GM21529 (cell line): Measurements from ENCODE around the gene SYDE1.
A peak's percentile ranks its signal among the peaks of the same experiment; 100 is the strongest.

Experiments
- ATAC-seq: cut with Tn5 transposase; IDR thresholded peaks from one replicate; pipeline ENCODE4 v1.9.1; 2021; ENCODE audit not compliant: unreplicated experiment

SYDE1 gene

DNA sequence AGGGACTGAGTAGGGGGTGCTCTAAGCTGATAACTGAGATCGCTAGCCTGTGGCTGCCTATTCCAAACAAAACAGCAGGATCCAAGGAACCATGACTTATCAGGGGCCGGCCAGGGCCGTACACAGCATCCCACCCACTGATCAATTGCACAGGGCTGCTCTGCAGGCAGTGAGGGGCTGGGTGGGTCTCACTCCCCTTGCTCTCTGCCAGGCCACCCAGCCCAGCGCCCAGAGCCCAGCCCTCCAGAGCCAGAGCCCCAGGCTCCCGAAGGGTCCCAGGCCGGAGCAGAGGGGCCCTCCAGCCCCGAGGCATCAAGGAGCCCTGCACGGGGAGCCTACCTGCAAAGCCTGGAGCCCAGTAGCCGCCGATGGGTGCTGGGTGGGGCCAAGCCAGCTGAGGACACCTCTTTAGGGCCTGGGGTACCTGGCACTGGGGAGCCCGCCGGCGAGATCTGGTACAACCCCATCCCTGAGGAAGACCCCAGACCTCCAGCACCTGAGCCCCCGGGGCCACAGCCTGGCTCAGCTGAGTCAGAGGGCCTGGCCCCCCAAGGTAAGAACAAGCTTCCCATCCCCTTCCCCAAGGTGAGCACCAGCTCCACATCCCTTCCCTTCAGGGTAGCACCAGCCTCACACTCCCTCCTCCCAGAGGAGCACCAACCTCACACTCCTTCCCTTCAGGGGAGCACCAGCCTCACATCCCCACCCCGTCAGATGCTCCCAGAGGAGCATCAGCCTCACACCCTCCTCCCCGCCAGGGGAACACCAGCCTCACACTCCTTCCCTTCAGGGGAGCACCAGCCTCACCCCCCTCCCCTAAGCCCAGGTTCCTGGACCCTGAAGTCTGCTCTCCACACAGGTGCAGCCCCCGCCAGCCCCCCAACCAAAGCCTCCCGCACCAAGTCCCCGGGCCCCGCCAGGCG, 1.9 kb downstream of the SYDE1 start:
- ATAC-seq, result no peak

- ATAC-seq, result no peak
These were observed 2.7 kb downstream of the SYDE1 start for GRCh38 chr19:15109768-15110417.

DNA sequence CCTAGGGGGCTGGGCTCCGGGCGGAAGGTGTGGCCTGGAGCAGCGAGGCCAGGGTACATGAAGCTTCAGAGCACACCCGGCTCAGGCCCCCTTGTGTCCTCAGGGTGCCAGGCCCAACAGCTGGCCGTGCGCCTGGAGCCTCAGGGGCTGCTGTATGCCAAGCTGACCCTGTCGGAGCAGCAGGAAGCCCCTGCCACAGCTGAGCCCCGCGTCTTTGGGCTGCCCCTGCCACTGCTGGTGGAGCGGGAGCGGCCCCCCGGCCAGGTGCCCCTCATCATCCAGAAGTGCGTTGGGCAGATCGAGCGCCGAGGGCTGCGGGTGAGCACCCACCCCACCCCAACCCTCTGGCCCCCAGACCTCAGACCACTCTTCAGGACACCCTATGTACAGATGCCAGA, 3.2 kb downstream of the SYDE1 start:
- no peak for ATAC-seq

- no peak for ATAC-seq
These were observed 4.6 kb downstream of the SYDE1 start for GRCh38 chr19:15111758-15112157.

DNA sequence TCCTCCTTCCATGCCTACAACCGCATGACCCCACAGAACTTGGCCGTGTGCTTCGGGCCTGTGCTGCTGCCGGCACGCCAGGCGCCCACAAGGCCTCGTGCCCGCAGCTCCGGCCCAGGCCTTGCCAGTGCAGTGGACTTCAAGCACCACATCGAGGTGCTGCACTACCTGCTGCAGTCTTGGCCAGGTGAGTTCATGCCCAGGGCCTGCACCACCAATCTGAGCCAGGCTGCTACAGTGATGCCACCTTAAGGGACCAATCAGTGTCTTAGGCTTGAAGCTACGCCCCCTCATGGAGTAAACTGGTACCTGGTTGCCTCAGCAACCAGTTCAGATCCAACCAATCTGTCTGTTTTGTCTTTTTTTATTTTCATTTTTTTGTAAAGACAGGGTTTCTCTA, 5.2 kb downstream of the SYDE1 start:
- no peak for ATAC-seq

- no peak for ATAC-seq
These were observed 6.3 kb downstream of the SYDE1 start for GRCh38 chr19:15113245-15114152.

- ATAC-seq, result no peak
These were observed 6.9 kb downstream of the SYDE1 start for GRCh38 chr19:15114153-15114540.

- no peak for ATAC-seq
These were observed 7.9 kb downstream of the SYDE1 start for GRCh38 chr19:15115080-15115479.

DNA sequence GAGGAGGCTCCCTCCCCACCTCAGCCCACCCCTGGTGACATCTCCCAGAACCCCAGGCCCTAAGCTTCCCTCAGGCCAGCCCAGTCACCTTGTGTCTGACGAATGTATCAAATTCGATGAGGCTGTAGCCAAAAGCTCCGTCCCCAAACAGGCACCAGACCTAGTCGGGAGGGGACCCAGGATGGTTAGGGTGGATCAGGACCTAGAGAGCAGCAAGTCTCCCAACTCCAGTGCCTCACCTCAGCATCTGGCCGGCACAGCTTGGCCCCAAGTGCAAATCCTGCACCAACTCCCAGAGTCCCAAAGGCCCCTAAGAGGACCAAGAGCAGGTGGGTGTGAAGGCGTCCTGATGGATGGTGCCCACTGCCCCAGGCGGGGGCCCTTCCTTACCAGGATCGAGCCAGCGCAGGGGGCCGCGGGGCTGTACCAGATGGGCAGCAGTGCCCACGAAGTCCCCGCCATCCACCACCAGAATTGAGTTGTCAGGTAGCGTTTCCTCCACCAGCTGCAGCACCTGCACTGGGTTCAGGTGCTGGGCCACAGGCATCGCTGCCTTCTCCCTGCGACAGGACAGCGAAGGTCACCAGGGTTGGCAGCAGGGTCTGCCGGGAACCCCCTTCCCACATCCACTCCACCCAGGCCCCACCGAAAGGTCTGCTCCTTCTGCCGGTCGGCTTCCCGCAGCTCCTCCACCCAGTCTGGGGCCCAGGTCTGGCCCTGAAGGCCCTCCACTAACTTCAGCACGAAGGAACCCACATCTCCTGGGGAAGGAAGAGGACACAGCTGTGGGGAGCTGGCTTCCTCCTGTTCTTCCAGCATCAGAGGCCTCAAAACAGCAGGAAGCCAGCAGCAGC, 8.8 kb downstream of the SYDE1 start:
- ATAC-seq, result no peak

GRCh38 chr19:15116856-15117255, 9.7 kb downstream of the SYDE1 start:
- ATAC-seq, result no peak

DNA sequence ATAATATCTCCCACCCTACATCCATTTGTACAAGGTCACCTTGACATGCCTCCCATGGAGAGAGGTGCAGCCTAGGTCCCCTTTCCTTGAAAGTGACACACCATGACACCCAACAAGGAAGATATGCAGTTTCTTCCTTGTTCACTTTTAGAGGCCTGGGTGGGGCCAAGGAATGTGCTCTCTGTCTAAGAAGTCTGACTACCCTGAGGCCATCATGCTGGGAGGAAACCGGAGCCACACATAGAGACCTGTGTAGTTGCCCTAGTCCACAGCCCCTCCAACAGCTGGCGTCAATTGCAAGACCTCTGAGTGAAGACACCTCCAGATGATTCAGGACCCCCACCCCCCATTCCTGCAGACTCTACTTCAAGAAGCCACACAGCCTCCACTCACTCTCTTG, 11.0 kb downstream of the SYDE1 start:
- ATAC-seq, result no peak

GRCh38 chr19:15118789-15119494, 11.7 kb downstream of the SYDE1 start:
- no peak for ATAC-seq

GRCh38 chr19:15120135-15121026, 13.2 kb downstream of the SYDE1 start:
- no peak for ATAC-seq

- no peak for ATAC-seq
These were observed 15.3 kb downstream of the SYDE1 start for GRCh38 chr19:15122331-15123030.

DNA sequence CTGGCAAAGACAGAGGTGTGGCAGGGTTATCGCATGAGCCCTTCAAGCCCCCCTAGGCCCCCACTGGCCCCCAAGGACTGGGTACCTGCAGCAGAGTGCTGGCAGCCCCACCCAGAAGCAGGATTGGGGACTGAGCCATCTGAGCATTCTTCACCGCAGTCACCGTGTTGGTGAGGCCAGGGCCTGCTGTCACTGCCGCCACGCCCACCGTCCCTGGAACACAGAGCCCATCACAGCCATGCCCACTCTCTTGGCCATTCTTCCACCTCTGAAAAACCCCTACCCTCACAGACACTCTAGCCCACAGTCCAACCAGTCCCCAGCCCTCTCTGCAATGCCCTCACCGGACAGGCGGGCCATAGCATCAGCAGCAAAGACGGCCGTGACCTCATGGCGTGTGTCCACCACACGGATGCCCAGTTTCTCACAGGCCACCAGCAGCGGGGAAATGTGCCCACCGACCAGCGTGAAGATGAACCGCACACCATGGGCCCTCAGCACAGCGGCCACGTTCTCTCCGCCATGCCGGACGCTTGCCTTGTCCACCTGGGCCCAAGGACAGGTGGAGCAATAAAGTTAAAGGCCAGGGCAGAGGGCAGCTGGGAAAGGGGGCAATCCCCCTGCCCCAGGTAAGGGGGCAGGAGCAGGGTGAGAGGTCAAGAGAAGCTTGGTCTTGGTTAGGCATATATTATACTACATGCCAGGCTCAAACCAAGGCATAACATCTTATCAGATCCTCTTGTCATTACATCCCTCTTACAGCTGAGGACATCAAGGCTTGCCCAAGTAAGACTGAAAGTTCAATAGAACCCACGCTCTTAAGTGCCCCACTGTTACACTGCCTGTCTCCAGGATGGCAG, 16.1 kb downstream of the SYDE1 start:
- no peak for ATAC-seq

- no peak for ATAC-seq
These were observed 16.7 kb downstream of the SYDE1 start for GRCh38 chr19:15123900-15124299.

- ATAC-seq, result peak; percentile 9
These were observed 17.5 kb downstream of the SYDE1 start for GRCh38 chr19:15124572-15125231.
